Activated CD4-positive, CD25-positive, alpha-beta regulatory T cell treated with anti-CD3 and anti-CD28 coated beads, Interleukin-2, amount 50 U/mL, for 16 hours (primary cell): ENCODE results near the gene IFI30.

Source experiments
- DNase-seq: peaks from one replicate; pipeline ENCODE4 v3.0.0-alpha.2; 2020; ENCODE audit warnings: low read depth, low spot score

Gene IFI30

DNA sequence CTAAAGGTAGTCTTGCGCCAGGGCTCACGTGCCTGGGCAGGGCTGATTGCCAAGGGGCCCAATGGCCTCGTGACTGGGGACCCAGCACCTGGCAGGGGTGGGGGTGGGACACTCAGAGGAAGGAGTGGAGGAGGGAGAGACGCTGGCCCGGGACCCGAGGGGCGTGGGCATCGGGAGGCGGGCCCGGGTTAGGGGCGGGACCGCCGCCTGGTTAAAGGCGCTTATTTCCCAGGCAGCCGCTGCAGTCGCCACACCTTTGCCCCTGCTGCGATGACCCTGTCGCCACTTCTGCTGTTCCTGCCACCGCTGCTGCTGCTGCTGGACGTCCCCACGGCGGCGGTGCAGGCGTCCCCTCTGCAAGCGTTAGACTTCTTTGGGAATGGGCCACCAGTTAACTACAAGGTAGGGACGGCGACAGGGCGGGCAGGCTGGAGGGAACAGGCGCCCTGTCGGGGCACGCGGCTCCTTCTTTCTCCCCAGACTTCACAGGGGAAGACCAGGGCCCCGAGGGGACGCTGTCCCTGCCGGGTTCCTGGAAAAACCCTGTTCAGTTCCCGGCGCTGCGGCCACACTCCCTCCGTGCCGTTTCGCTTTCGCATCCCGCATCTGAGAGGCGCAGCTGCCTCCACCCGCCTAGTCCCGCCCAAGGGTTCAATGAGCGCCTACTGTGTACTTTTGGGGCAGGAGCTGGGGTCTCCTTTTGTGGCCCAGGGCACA, at the start of gene IFI30:
IFI30 (plus strand) TSS at position 242 of the 717 bp plus-strand sequence; CDS start at position 271, 29 bp downstream.
- DNase-seq = no peak

DNA sequence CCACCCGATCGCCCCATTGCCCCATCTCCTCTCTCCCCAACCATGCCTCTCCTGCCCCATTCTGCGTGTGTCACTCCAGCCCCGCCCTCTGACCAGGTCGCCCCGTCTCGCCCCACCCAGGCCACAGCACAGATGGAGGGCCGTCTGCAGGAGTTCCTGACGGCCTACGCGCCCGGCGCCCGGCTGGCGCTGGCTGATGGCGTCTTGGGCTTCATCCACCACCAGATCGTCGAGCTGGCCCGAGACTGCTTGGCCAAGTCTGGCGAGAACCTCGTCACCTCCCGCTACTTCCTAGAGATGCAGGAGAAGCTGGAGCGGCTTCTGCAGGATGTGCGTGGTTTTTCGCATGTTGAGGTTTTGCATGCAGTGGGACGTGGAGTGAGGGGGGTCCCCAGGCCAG, 49.8 kb upstream of the IFI30 start:
- no peak for DNase-seq

DNA sequence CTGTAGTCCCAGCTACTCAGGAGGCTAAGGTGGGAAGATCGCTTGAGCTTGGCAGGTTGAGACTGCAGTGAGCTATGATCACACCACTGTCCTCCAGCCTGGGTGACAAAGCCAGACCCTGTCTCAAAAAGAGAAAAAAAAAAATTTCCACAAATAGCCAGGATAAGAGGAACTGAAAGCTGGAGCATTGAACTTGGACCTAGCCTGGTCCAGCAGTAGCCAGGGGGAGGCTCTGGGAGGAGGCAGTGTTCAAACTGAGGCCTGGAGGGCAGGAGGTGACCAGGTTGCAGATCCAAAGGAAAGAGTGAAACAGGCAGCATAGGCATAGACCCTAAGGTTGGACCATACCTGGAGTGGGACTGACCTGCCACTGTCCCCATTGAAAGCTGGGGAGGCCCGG, 47.5 kb upstream of the IFI30 start:
- no peak for DNase-seq

DNA sequence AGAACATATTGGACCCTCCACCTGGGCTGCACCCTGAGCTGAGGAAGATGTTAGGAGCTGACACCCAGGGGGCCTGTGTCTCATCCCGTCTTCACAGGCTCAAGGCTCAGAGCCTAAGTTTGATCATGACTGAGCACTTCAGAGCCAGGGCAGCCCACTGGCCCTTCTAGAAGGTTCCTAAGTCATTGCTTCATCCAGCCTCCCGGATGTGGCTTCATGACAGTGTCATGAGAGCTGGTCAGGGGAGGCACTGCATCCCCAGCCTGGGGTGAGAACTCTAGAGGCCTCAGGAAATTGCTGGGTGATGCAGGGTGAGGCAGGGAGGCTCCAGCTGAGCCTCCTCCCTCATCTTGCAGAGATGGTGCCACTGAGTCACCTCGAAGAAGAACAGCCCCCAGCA, 45.6 kb upstream of the IFI30 start:
- no peak for DNase-seq

DNA sequence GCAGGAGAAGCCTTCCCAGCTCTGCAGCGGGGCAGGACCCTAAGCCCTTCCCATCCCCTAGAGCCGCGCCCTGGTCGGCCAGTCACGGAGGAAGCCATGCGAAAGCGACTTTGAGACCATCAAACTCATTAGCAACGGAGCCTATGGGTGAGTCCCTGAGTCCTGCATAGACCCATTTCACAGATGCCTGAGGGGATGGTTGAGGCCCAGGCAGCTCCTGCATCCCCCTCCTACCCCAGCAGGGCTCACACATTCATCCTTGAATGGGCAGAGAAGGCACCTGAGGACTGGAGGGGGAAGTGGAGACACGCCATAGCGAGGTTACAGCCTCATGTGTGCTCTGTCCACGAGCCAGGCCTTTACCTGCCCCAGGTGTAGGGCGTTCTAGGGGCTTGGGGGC, 44.8 kb upstream of the IFI30 start:
- no peak for DNase-seq

DNA sequence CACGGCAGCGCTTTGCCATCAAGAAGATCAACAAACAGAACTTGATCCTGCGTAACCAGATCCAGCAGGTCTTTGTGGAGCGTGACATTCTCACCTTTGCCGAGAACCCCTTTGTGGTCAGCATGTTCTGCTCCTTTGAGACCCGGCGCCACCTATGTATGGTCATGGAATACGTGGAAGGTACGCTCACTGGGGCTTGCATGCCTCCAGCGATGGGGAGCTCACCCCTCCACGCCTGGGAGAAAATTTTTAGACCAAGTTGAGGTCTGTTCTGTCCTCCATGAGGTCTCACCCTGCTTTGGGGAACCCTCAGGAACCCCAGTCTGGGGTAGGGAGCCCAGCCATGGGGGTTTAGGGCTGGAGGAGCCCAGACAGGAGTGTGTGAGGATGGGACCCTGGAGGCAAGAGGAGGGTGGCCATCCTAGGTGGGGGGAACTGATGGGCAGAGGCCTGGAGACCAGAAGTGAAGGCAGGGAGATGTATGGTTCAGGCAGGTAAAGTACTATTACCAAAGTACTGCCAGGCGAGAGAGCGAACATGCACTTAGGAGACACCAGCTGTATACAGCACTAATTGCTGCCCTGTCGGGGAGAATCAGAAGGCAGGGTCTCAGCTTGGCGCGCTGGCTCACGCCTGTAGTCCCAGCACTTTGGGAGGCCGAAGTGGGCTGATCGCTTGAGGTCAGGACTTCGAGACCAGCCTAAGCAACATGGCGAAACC, 42.9 kb upstream of the IFI30 start:
- DNase-seq = no peak

DNA sequence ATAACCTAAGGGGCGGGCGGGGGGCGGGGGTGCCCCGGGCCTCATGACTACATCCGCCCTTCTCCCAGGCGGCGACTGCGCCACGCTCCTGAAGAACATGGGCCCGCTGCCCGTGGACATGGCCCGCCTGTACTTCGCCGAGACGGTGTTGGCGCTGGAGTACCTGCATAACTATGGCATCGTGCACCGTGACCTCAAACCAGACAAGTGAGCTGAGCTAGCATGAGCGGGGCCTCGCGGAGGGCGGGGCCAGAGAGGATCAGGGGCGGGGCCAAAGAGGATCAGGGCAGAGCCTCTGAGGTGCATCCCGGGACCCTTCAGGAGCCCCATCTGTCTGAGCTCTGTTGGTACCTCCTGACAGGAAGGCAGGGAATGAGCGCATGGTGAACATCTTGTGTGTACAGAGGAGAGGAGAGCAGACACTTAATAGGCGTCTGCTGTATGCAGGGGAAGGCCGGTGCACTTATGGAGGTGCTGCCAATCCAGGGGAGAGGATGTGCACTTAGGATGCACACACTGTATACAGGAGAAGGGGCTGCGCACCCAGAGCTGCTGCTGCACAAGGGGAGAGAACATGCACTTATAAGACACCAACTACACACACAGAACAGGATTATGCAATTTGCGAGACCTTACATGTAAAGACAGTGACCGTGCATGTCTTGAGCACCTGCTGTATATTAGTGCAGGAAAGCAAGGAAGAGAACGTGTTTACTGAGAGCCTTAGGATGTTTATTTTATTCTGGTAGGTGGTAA, 41.6 kb upstream of the IFI30 start:
- no peak for DNase-seq

DNA sequence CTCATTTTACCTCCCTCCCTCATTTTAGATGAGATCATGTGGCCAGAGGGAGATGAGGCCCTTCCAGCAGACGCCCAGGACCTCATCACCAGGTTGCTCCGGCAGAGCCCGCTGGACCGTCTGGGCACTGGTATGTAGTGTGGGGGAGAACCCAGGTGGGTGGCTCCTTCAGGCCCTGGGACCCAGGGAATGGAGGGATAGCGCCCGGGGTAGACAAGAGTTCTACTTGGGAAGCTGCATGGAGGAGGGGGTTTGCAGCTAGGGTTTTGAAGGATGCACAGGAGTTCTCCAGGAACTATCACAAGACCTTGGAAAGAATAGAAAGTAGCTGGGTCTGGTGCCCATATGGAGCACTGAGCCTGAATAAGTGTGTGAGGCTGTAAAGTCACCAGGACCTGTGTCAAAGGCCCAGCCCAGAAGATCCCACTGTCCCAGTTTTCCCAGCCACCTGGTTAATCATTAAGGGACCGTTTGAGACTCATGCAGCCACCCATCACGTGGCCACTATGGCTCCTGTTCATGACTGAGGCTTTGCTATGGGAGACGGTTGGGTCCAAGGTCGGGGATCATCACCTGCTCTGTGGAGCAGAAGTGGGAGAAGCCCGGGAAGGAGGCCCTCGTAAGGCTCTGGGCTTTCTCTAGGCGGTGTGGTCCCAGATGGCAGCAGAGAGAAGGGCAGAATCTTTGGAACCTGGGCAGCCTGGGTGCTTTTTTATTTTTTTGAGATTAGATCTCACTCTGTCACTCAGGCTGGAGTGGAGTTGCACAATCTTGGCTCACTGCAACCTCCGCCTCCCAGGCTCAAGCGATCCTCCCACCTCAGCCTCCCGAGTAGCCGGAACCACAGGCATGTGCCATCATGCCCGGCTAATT, 37.7 kb upstream of the IFI30 start:
- DNase-seq = no peak

DNA sequence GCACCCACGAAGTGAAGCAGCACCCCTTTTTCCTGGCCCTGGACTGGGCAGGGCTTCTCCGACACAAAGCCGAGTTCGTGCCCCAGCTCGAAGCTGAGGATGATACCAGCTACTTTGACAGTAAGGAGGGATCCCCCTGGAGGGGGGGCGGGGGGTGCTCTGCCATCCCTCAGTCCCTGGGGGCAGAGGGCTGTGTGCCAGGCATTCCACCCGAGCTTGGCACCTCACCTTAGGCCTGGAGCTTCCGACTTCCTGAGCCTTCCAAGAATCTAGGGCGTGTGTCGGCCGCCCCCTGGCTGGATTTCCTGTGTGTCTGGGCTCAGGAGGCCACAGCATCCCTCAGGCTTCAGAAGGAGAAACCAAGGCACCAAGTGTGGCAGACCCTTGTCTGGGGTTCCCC, 36.4 kb upstream of the IFI30 start:
- no peak for DNase-seq

DNA sequence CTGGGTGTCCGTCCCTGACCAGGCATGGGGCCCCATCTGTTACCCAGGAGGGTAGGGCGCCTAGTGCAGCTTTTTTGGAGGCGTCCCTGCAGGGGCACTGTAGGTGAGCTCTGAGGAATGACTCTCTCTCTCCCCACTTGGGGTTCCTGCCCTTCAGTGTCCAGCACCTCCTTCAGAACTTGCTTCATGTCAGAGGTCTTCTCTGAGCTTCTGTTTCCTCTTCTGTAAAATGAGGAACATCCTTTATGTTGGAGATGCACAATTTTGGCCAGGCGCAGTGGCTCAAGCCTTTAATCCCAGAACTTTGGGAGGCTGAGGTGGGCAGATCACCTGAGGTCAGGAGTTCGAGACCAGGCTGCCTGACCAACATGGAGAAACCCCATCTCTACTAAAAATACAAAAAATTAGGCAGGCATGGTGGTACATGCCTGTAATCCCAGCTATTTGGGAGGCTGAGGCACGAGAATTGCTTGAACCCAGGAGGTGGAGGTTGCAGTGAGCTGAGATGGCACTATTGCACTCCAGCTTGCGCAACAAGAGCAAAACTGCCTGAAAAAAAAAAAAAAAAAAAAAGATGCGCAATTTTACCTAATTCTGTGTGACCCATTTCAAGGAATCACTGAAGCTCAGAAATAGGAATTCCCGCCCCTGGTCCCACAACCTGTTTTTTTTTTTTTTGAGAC, 35.8 kb upstream of the IFI30 start:
- no peak for DNase-seq

DNA sequence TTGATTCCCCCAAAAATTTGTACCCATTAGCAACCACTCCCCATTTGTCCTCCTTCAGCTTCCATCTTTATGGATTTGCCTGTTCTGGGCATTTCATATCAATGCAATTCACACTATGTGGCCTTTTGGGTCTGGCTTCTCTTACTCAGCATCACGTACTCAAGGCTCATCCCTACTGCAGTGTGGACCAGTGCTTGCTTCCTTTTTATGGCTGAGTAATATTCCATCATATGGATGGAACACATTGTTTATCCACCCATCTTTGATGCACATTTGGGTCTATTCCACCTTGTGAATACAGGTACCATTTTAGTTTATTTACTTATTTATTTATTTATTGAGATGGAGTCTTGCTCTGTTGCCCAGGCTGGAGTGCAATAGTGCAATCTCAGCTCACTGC, 33.1 kb upstream of the IFI30 start:
- DNase-seq = no peak

DNA sequence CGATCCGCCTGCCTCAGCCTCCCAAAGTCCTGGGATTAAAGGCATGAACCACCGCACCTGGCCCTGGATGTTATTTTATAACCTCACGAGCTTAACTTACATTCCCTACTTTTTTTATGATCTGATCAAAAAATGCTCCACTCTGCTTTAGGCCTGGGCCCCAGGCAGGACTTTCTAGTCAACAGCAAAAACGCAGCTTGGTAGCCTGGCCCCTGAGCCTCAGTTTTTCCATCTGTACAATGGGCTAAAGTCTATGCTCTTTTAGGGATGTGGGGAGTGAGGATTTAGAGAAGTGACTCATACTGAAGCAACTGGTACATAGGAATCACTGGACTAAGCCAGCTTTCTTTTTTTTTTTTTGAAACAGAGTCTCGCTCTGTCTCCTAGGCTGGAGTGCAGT, 32.6 kb upstream of the IFI30 start:
- no peak for DNase-seq

DNA sequence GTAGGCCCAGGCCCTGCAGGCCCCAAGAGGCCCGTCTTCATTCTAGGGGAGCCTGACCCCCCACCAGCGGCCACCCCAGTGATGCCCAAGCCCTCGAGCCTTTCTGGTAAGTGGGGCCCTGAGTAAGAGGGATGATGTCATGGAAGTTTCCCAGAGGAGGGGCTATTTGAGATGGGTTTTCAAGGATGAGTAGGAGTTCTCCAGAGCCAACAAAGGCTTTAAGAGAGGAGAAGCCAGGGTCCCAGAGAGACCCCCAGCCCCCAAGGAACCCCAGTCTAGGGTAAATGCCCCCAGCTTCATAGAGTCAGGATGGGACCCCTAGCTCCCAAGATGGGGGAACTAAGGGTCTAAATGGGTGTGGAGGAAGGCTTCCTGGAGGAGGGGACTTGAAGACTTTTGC, 29.7 kb upstream of the IFI30 start:
- DNase-seq = no peak

DNA sequence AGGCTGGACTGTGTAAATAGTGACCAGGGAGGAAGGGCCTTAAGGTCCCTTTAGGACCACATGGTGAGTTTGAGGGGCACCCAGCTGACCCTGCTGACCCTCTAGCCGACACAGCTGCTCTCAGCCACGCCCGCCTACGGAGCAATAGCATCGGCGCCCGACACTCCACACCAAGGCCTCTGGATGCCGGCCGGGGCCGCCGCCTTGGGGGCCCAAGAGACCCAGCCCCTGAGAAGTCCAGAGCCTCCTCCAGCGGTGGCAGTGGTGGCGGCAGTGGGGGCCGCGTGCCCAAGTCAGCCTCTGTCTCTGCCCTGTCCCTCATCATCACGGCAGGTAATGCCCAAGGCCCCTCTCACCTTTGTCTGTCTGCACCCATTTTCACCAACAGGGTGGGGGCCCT, 29.3 kb upstream of the IFI30 start:
- no peak for DNase-seq

DNA sequence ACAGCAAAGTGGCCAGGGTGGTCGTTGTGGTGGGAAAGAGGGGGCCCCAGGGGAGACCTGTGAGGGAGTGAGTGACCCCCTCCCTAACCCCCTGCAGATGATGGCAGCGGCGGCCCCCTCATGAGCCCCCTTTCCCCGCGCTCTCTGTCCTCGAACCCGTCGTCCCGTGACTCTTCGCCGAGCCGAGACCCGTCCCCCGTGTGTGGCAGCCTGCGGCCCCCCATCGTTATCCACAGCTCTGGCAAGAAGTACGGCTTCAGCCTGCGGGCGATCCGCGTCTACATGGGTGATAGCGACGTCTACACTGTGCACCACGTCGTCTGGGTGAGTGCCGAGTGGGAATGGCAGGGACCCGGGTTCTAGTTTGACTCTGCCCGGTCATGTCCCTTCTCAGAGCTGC, 28.7 kb upstream of the IFI30 start:
- no peak for DNase-seq

DNA sequence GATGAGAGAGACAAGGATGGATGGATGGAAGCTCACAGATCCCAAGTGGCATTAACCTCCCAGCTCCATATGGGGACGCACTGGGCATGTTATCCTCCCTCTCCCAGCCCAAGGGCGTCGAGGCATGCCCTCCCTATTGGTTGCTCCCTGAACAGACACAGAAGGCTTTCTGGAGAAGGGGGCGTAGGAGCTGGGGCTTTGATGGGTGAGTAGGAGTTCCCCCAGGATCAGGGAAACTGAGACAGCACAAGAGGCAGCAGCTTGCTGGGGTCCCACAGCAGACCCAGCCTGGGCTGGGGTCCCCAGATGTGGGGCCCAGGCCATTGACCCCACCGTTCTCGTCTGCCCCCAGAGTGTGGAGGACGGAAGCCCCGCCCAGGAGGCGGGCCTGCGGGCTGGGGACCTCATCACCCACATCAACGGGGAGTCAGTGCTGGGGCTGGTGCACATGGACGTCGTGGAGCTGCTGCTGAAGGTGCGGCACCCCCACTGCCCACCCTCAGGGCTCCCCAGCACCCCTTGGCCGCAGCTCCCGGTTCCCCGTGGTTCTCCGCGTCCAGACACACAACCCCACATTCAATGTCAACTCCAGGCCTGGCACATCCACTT, 28.1 kb upstream of the IFI30 start:
- no peak for DNase-seq

DNA sequence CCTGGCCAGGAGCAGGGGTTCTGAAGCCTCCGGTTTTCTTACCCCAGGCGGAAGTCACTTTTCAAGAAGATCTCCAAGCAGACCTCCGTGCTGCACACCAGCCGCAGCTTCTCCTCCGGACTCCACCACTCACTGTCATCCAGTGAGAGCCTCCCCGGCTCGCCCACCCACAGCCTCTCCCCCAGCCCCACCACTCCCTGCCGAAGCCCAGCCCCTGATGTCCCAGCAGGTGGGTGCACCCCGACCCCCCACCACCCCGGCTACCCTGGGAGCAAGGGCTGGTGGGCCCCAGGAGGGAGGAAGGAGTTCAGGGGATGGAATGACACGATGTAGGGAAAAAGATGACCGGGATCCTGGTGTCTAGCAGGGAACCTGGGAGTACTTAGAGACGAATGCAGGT, 26.2 kb upstream of the IFI30 start:
- DNase-seq = no peak

DNA sequence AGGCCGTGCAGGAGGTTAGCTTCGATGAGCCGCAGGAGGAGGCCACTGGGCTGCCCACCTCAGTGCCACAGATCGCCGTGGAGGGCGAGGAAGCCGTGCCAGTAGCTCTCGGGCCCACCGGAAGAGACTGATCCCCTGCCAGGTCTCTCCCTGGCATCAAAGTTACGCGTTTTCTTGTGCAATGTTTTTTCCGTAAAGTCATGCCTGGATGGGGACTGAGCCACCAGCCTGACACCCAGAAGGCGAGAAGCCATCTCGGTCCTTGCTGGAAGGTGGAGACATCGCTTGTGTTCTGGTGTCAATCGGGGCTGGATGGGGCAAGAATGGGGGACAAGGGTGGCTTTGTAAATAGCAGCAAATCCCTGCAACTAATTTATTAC, 24.0 kb upstream of the IFI30 start:
- no peak for DNase-seq

DNA sequence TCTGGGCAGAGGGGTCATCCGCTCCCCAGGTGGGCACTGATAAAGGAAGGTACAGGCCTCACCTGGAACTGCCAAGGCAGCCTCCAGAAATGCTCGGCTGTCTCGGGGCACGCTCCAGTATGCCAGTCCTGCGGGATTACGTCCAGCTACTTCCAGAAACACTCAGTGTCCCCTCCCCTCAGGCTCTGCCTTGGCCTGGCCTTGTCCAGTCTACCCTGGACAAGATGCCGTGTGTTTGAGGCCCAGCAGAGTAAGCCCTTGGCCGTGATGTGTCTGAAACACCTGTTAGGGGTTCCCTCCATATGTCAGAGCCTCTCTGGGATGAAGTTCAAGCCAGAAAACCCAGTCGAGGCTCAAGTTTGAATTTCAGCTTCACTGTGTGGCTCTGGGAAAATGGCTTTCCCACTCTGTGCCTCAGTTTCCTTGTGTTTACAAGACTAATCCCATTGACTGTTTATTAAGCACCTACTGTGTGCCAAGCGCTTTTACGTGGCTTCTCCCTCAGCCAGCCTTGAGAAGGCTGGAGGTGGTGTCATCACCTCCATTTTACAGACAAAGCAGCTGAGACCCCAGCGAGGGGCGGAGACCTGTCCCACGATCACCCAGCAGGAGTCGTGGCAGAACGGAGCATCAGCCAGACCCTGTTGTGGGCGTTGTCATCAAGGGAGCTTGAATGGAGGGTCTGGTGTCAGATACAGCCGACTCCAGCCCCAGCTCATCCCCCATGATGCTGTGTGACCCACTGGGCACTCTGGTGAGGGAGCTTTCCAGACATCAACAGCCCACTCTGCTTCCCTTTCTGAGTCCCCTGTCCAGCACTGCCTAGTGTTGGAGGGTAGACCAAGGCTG, 22.6 kb upstream of the IFI30 start:
- no peak for DNase-seq

DNA sequence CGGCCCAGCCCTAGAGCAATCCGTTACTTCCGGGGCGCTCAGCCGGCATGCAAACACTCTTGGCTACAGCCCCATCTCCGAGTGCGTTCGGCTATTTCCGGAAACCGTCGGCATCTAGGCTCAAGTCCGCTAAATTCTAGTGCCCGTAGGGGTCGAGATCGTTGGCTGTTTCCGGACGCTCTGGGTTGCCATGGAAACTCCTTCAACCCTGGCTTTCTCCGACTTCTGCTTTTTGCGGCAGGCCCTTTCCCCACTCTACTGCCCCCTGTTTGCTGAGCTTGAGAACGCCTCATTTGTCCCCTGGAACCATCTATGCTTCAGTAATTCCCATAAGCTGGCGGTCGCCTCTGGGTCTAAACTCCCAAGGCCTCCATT, 21.2 kb upstream of the IFI30 start:
- DNase-seq = peak; percentile 88
